Mesenchymal stem cell (in vitro differentiated cells and primary cell): Measurements from ENCODE around the gene HDAC11.

ENCODE experiments used
- DNase-seq: peaks from one replicate; pipeline ENCODE4 v3.0.0-alpha.2; 2013
- H2AFZ ChIP-seq: one replicate; pipeline ENCODE4 v1.6.1; 2013; ENCODE audit warnings: low read depth, mild to moderate bottlenecking, control low read depth, inconsistent platforms, low read length, moderate library complexity
- H2AK5ac ChIP-seq: 2 replicates; pipeline ENCODE4 v1.6.1; 2013; ENCODE audit warnings: low read length, moderate library complexity, mild to moderate bottlenecking, inconsistent platforms; ENCODE audit not compliant: severe bottlenecking
- H2BK120ac ChIP-seq: one replicate; pipeline ENCODE4 v1.6.1; 2013; ENCODE audit warnings: low read depth, mild to moderate bottlenecking, inconsistent platforms, low read length, moderate library complexity
- H2BK12ac ChIP-seq, 2 experiments: one replicate each; pipeline ENCODE4 v1.6.1; 2013; ENCODE audit warnings: inconsistent platforms in 2 of 2, low read length in 2 of 2, mild to moderate bottlenecking in 2 of 2, moderate library complexity in 2 of 2, control low read depth in 1 of 2
- H2BK15ac ChIP-seq: one replicate; pipeline ENCODE4 v1.6.1; 2013; ENCODE audit warnings: mild to moderate bottlenecking, low read depth, inconsistent platforms; ENCODE audit not compliant: poor library complexity, severe bottlenecking
- H2BK5ac ChIP-seq: 2 replicates; pipeline ENCODE4 v1.6.1; 2013; ENCODE audit warnings: low read depth, mild to moderate bottlenecking, low read length, control low read depth, inconsistent platforms; ENCODE audit not compliant: poor library complexity, severe bottlenecking
- H3K14ac ChIP-seq, 2 experiments: one replicate each; pipeline ENCODE4 v1.6.1; 2013; ENCODE audit warnings: inconsistent platforms in 2 of 2, low read length in 2 of 2, control low read depth in 1 of 2, mild to moderate bottlenecking in 1 of 2, moderate library complexity in 1 of 2
- H3K18ac ChIP-seq, 2 experiments: one replicate each; pipeline ENCODE4 v1.6.1; 2013; ENCODE audit warnings: inconsistent platforms in 2 of 2, low read length in 2 of 2, control low read depth in 1 of 2, low read depth in 1 of 2, mild to moderate bottlenecking in 1 of 2
- H3K23ac ChIP-seq, 2 experiments: one replicate each; pipeline ENCODE4 v1.6.1; 2013; ENCODE audit warnings: inconsistent platforms in 2 of 2, low read length in 2 of 2, mild to moderate bottlenecking in 2 of 2, moderate library complexity in 2 of 2, control low read depth in 1 of 2
- H3K27ac ChIP-seq: 2 replicates; pipeline ENCODE4 v1.5.1; 2013; ENCODE audit warnings: mild to moderate bottlenecking, moderate library complexity, low read length, control low read depth, inconsistent platforms; ENCODE audit not compliant: poor library complexity, severe bottlenecking
- H3K27me3 ChIP-seq, 2 experiments: 2 replicates each; pipeline versions ENCODE4 v1.6.1 to v1.7.0; 2013; ENCODE audit warnings: low read length in 2 of 2, mild to moderate bottlenecking in 2 of 2, moderate library complexity in 2 of 2, control low read depth in 1 of 2, inconsistent platforms in 1 of 2; ENCODE audit not compliant: control insufficient read depth in 1 of 2, insufficient read depth in 1 of 2
- H3K36me3 ChIP-seq, 2 experiments: 2 replicates each; pipeline versions ENCODE4 v1.6.1 to v1.7.0; 2013; ENCODE audit warnings: low read length in 2 of 2, control low read depth in 1 of 2, inconsistent platforms in 1 of 2, low read depth in 1 of 2, mild to moderate bottlenecking in 1 of 2; ENCODE audit not compliant: insufficient read depth in 2 of 2, control insufficient read depth in 1 of 2
- H3K4ac ChIP-seq, 2 experiments: one replicate each; pipeline ENCODE4 v1.6.1; 2013; ENCODE audit warnings: inconsistent platforms in 2 of 2, low read length in 2 of 2, mild to moderate bottlenecking in 2 of 2, moderate library complexity in 2 of 2, control low read depth in 1 of 2, low read depth in 1 of 2
- H3K4me1 ChIP-seq: 2 replicates; pipeline ENCODE4 v1.6.1; 2013; ENCODE audit warnings: low read depth, low read length, control low read depth; ENCODE audit not compliant: control insufficient read depth, insufficient read depth
- H3K4me2 ChIP-seq: 2 replicates; pipeline ENCODE4 v1.6.1; 2013; ENCODE audit warnings: low read length, mild to moderate bottlenecking, inconsistent platforms; ENCODE audit not compliant: poor library complexity, severe bottlenecking
- H3K4me3 ChIP-seq, 2 experiments: 2 replicates each; pipeline versions ENCODE4 v1.5.1 to v1.7.0; 2013; ENCODE audit warnings: low read length in 2 of 2, mild to moderate bottlenecking in 2 of 2, control low read depth in 1 of 2, low read depth in 1 of 2; ENCODE audit not compliant: insufficient read depth in 1 of 2
- H3K79me1 ChIP-seq: replicated peaks from 2 replicates; pipeline ENCODE4 v1.6.1; 2013; ENCODE audit warnings: mild to moderate bottlenecking, control low read depth, low read length, inconsistent platforms; ENCODE audit not compliant: poor library complexity, severe bottlenecking
- H3K9ac ChIP-seq: 2 replicates; pipeline ENCODE4 v1.7.0; 2013; ENCODE audit warnings: mild to moderate bottlenecking, low read length, moderate library complexity
- H3K9me3 ChIP-seq: 2 replicates; pipeline ENCODE4 v1.7.0; 2013; ENCODE audit warnings: mild to moderate bottlenecking, low read length; ENCODE audit not compliant: control insufficient read depth
- H4K8ac ChIP-seq: one replicate; pipeline ENCODE4 v1.6.1; 2013; ENCODE audit warnings: inconsistent platforms, mild to moderate bottlenecking, low read length, moderate library complexity
- H4K91ac ChIP-seq: one replicate; pipeline ENCODE4 v1.6.1; 2013; ENCODE audit warnings: mild to moderate bottlenecking, low read length, inconsistent platforms
- WGBS: methylation state at CpG from one replicate; pipeline ENCODE4 v1.1.7; 2013; ENCODE audit warnings: mixed read lengths; 5-methylcytosine and 5-hydroxymethylcytosine counted together

The HDAC11 gene

DNA sequence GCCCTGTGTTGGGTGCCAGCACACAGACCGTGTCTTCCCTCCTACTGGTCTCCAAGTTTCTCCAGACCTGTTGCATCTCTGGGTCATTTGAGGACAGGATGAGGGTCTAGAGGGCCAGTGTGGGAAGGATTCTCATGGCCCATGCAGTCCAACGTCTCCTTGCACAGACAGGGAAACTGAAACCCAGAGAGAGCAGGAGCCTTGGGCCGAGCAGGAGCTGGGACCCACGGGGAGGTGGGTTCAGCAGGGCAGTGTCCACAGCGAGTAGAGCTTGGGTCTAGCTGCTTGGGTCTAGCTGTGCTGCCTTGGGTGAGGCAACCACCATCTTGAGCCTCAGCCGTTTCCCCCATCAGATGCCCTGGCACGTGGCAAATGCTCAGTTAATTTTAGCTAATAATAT lies 32.3 kb downstream of the HDAC11 start:
- no peak overlapping the region for H3K18ac ChIP-seq
- no peak overlapping the region for H2BK15ac ChIP-seq
- no peak overlapping the region for H3K4me2 ChIP-seq
- no peak overlapping the region for H3K4me3 ChIP-seq
- H2AK5ac ChIP-seq: no peak overlapping the region
- H3K9me3 ChIP-seq: no peaks in the 10 kb centered on the region
- no peak overlapping the region for H4K8ac ChIP-seq
- H4K91ac ChIP-seq: no peak overlapping the region
- H2BK12ac ChIP-seq: no peak overlapping the region
- no peak overlapping the region for H2BK120ac ChIP-seq
- peaks cover 0 to 5% of the 10 kb centered on the region in 2 experiments for H3K36me3 ChIP-seq
- H3K27ac ChIP-seq: no peak overlapping the region
- no peaks in the 10 kb centered on the region for H3K79me1 ChIP-seq
- H3K4me1 ChIP-seq: peaks cover 11% of the 10 kb centered on the region
- no peak overlapping the region for H2BK5ac ChIP-seq
- H3K9ac ChIP-seq: no peak overlapping the region
- no peak overlapping the region for H3K23ac ChIP-seq
- H3K14ac ChIP-seq: no peak overlapping the region
- no peak for DNase-seq
- H3K27me3 ChIP-seq: peaks cover 0 to 36% of the 10 kb centered on the region in 2 experiments
- WGBS: 90% methylated on average over 7 of the region's 7 CpGs
- H2AFZ ChIP-seq: no peak overlapping the region
- H3K4ac ChIP-seq: no peak overlapping the region

DNA sequence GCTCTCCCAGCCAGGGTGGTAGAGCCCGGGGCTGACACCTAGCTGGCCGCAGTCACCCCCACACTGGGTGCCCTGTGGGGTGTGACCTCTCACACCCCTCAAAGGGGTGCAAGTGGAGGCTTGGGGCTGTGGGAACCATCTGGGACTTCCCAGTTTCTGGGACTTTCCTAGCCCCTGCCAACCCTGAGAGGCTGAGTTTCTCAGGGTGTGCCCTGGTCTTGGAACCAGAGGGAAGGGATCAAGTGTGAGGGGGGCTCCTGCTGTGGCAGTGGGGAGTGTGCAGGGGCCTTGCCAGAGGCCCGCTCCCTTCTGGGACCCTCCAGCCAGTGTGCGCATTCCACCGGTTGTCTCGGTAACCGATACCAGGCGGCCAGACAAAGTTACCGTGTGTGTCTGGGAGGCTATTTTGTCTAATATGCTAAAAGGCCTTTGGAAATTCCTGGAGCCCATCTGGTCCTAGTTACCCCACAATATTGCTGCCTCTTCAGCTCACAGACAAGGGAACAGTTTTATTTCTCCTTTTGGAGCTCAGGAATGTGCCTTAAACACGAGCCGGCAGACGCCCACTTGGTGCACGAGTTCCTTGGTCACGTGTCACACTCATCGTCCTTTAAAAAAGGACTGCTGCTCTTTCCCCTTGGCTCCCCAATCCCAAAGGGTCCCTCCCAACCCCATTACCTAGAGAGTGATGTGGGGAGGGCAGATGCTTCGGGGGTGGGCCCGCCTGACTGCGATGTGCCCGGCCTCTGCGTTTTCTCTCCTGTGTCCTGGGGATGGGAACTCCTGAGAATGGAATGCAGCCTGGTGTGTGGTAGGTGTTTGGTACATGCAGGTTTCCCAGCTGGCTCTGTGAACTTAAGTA lies 33.2 kb downstream of the HDAC11 start:
- no peak overlapping the region for H2BK120ac ChIP-seq
- no peak overlapping the region for H3K23ac ChIP-seq
- no peak overlapping the region for H2BK12ac ChIP-seq
- DNase-seq: no peak
- no peak overlapping the region for H2BK15ac ChIP-seq
- H3K18ac ChIP-seq: no peak overlapping the region
- H3K4me2 ChIP-seq: no peak overlapping the region
- H2AFZ ChIP-seq: no peak overlapping the region
- H3K79me1 ChIP-seq: no peaks in the 10 kb centered on the region
- H3K14ac ChIP-seq: no peak overlapping the region
- H3K4me1 ChIP-seq: peaks cover 5% of the 10 kb centered on the region
- H2BK5ac ChIP-seq: no peak overlapping the region
- 58% methylated on average over 11 of the region's 20 CpGs for WGBS
- no peak overlapping the region for H4K91ac ChIP-seq
- no peak overlapping the region for H3K27ac ChIP-seq
- H3K4ac ChIP-seq: no peak overlapping the region
- H3K36me3 ChIP-seq: peaks cover 0 to 5% of the 10 kb centered on the region in 2 experiments
- H3K4me3 ChIP-seq: no peak overlapping the region
- no peaks in the 10 kb centered on the region for H3K9me3 ChIP-seq
- H3K9ac ChIP-seq: peak overlapping the region; percentile 78
- peaks cover 0 to 36% of the 10 kb centered on the region in 2 experiments for H3K27me3 ChIP-seq
- no peak overlapping the region for H2AK5ac ChIP-seq
- no peak overlapping the region for H4K8ac ChIP-seq

DNA sequence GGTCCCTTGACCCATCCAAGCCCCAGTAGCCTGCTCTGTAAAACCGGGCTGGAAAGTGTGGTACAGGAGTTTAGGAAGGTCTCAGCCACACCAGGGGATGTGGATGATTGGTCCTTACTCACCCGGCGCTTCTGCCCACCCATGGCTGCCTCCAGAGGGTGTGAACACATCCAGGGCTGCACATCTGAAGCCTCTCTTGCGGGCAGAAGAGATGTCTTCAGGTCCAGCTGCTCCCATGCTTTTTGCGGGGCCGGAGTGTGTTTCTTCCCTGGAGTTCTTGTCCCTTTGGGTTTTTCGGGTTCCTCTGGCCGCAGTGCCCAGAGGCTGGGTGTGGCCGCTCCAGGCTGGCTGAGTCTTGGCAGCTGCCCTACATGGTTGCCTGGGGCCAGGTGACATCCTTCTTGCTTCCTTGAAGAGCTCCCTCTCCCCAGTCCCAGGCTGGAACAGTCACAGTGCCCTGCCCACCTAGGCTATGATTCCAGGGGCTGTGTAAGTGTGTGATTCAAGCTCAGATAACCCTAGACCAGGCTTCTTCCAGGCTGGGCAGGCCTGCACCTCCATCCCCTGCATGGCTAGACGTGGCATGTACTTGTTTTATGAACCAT lies 33.9 kb downstream of the HDAC11 start:
- 83% methylated on average over 10 of the region's 10 CpGs for WGBS
- no peak overlapping the region for H2BK15ac ChIP-seq
- no peak overlapping the region for H3K4me2 ChIP-seq
- no peak overlapping the region for H2AFZ ChIP-seq
- peaks cover 0 to 5% of the 10 kb centered on the region in 2 experiments for H3K36me3 ChIP-seq
- H3K4ac ChIP-seq: no peak overlapping the region
- no peaks in the 10 kb centered on the region for H3K9me3 ChIP-seq
- H3K9ac ChIP-seq: peak overlapping the region; percentile 78
- H2AK5ac ChIP-seq: no peak overlapping the region
- no peak overlapping the region for H3K4me3 ChIP-seq
- no peak overlapping the region for H3K23ac ChIP-seq
- H2BK5ac ChIP-seq: no peak overlapping the region
- H3K27ac ChIP-seq: no peak overlapping the region
- peaks cover 0 to 36% of the 10 kb centered on the region in 2 experiments for H3K27me3 ChIP-seq
- H4K8ac ChIP-seq: peak overlapping the region; percentile 2
- DNase-seq: no peak
- peaks cover 5% of the 10 kb centered on the region for H3K4me1 ChIP-seq
- H3K79me1 ChIP-seq: no peaks in the 10 kb centered on the region
- H3K14ac ChIP-seq: no peak overlapping the region
- peak overlapping the region; percentile 25 for H4K91ac ChIP-seq
- H2BK12ac ChIP-seq: no peak overlapping the region
- H3K18ac ChIP-seq: no peak overlapping the region
- no peak overlapping the region for H2BK120ac ChIP-seq

DNA sequence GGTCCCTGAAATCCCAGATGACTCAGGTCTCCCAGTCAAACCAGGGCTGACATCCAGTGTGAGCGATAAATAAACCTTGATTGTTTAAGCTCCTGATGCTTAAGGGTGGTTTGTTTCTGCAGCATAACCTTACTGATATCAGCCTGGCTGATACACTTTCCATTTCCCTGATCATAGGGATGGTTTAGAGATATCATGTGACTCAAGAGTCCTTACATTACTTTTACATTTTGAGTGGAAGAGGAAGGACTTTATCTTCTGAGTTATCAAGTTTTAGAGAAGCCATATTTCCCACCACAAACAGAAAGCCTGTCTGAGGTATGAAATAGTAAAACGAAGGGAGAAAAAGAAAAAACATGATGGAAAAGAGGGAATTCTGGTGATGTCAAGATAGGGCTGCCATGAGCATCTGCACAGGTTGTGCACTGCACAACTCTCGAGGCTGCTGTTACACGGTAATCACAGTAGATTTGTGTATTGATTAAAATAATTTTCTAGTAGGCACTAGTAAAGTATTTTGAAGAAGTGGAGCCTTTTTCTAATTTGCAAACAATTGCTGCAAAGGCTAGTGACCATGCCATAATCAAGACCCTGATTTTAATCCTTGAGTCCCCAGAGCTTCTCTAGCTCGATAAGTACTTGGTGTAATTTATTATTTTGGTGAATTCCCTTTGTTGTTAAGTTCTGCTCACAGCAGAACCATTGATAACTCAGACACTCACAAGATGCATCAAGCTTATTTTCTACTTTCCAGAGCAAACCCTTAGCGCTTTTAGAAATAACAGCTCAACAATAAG lies 34.7 kb downstream of the HDAC11 start:
- no peak overlapping the region for H3K4me2 ChIP-seq
- H2BK12ac ChIP-seq: no peak overlapping the region
- WGBS: 91% methylated on average over 5 of the region's 6 CpGs

More for the DNA sequence above, 34.7 kb downstream of the HDAC11 start:
- H3K18ac ChIP-seq: no peak overlapping the region
- H3K27ac ChIP-seq: no peak overlapping the region
- H4K91ac ChIP-seq: no peak overlapping the region
- H3K79me1 ChIP-seq: no peaks in the 10 kb centered on the region
- no peak overlapping the region for H2AK5ac ChIP-seq
- no peak overlapping the region for H3K4ac ChIP-seq
- H2BK120ac ChIP-seq: no peak overlapping the region
- H4K8ac ChIP-seq: no peak overlapping the region
- DNase-seq: no peak
- H2BK5ac ChIP-seq: no peak overlapping the region
- H2BK15ac ChIP-seq: no peak overlapping the region
- H3K4me1 ChIP-seq: peaks cover 3% of the 10 kb centered on the region
- no peak overlapping the region for H3K14ac ChIP-seq
- peak overlapping the region; percentile 3 for H3K9ac ChIP-seq
- peaks cover 0 to 5% of the 10 kb centered on the region in 2 experiments for H3K36me3 ChIP-seq
- H2AFZ ChIP-seq: no peak overlapping the region
- H3K4me3 ChIP-seq: no peak overlapping the region
- H3K27me3 ChIP-seq: peaks cover 0 to 36% of the 10 kb centered on the region in 2 experiments
- H3K23ac ChIP-seq: no peak overlapping the region
- no peaks in the 10 kb centered on the region for H3K9me3 ChIP-seq
